HEK293 (cell line): ENCODE data around the gene KATNAL1.

Experiments used
- CTCF ChIA-PET: fragments of 350-600 bp; formaldehyde crosslinking; extraction: SDS; loops from one replicate; lab custom pipeline; 2021; ENCODE audit warnings: antibody characterized with exemption; lab: Yijun Ruan, JAX
- POLR2A ChIA-PET: fragments of 300-600 bp; formaldehyde crosslinking; extraction: SDS; loops from one replicate; lab custom pipeline; 2020; ENCODE audit warnings: antibody characterized with exemption, inconsistent platforms; lab: Yijun Ruan, JAX
- H3K27ac ChIP-seq: fragments of 200-500 bp; sonication (Bioruptor generic); 2 replicates; pipeline ENCODE4 v1.5.1; 2014; ENCODE audit warnings: low read depth, low read length, control low read depth, inconsistent platforms; ENCODE audit errors: extremely low read depth
- H3K36me3 ChIP-seq, 2 experiments: fragments of 200-500 bp in 1 of 2; sonication (Bioruptor generic) in 1 of 2; 1 replicate in 1 of 2; 2 replicates in 1 of 2; pipeline ENCODE4 v1.5.1; 2014 to 2017; ENCODE audit warnings: inconsistent platforms in 2 of 2, low read length in 2 of 2; ENCODE audit not compliant: control insufficient read depth in 2 of 2, insufficient read depth in 1 of 2
- H3K4me1 ChIP-seq: fragments of 200-500 bp; sonication (Bioruptor generic); 2 replicates; pipeline ENCODE4 v1.5.1; 2014; ENCODE audit warnings: mild to moderate bottlenecking, low read length, inconsistent platforms; ENCODE audit not compliant: control insufficient read depth, insufficient read depth
- H3K4me3 ChIP-seq: 2 replicates; pipeline ENCODE4 v1.5.1; 2011; ENCODE audit warnings: low read depth, mild to moderate bottlenecking, control low read depth, low read length, moderate library complexity
- H3K9me3 ChIP-seq: fragments of 200-500 bp; sonication (Bioruptor generic); 2 replicates; pipeline ENCODE4 v1.5.1; 2014; ENCODE audit warnings: low read depth, low read length, inconsistent platforms; ENCODE audit not compliant: control insufficient read depth, insufficient read depth
- CTCF ChIP-seq: fragments of 450-650 bp; formaldehyde crosslinking; IDR thresholded peaks from 2 replicates; pipeline ENCODE4 v1.5.1; 2016; ENCODE audit warnings: missing biosample characterization, missing genetic modification characterization
- FEZF1 ChIP-seq: fragments of 450-650 bp; formaldehyde crosslinking; IDR thresholded peaks from 2 replicates; pipeline ENCODE4 v1.5.1; 2016; ENCODE audit warnings: missing biosample characterization, missing genetic modification characterization
- GLI2 ChIP-seq: fragments of 450-650 bp; formaldehyde crosslinking; IDR thresholded peaks from 2 replicates; pipeline ENCODE4; 2017; ENCODE audit warnings: missing biosample characterization, missing genetic modification characterization, low read depth, borderline replicate concordance
- HIC1 ChIP-seq: fragments of 450-650 bp; formaldehyde crosslinking; IDR thresholded peaks from 2 replicates; pipeline ENCODE4 v1.5.1; 2016; ENCODE audit warnings: missing biosample characterization, missing genetic modification characterization
- MEIS1 ChIP-seq: sonication (generic); formaldehyde crosslinking; IDR thresholded peaks from 2 replicates; pipeline ENCODE4 v1.8.1; 2022; ENCODE audit warnings: missing genetic modification reagents, mild to moderate bottlenecking, borderline replicate concordance
- MZF1 ChIP-seq: fragments of 450-650 bp; formaldehyde crosslinking; IDR thresholded peaks from 2 replicates; pipeline ENCODE4 v1.5.1; 2017; ENCODE audit warnings: missing biosample characterization, missing genetic modification characterization, borderline replicate concordance
- PRDM6 ChIP-seq: fragments of 450-650 bp; formaldehyde crosslinking; IDR thresholded peaks from 2 replicates; pipeline ENCODE4 v1.5.1; 2017; ENCODE audit warnings: missing biosample characterization, missing genetic modification characterization
- ZBTB7A ChIP-seq: fragments of 450-650 bp; formaldehyde crosslinking; IDR thresholded peaks from 2 replicates; pipeline ENCODE4 v1.5.1; 2016; ENCODE audit warnings: low read depth, missing biosample characterization, missing genetic modification characterization
- ZFHX2 ChIP-seq: fragments of 450-650 bp; formaldehyde crosslinking; conservative IDR thresholded peaks from 2 replicates; pipeline ENCODE4 v1.5.1; 2016; ENCODE audit warnings: missing biosample characterization, missing genetic modification characterization
- ZNF146 ChIP-seq: fragments of 450-650 bp; formaldehyde crosslinking; IDR thresholded peaks from 2 replicates; pipeline ENCODE4 v1.5.1; 2016; ENCODE audit warnings: missing biosample characterization, missing genetic modification characterization
- ZNF18 ChIP-seq: fragments of 450-650 bp; formaldehyde crosslinking; IDR thresholded peaks from 2 replicates; pipeline ENCODE4 v1.5.1; 2016; ENCODE audit warnings: missing biosample characterization, missing genetic modification characterization
- ZNF239 ChIP-seq: fragments of 450-650 bp; formaldehyde crosslinking; IDR thresholded peaks from 2 replicates; pipeline ENCODE4 v1.5.1; 2016; ENCODE audit warnings: missing biosample characterization, missing genetic modification characterization
- ZNF423 ChIP-seq: fragments of 450-650 bp; formaldehyde crosslinking; IDR thresholded peaks from 2 replicates; pipeline ENCODE4 v1.5.1; 2016; ENCODE audit warnings: missing biosample characterization, missing genetic modification characterization
- ZNF426 ChIP-seq: fragments of 450-650 bp; formaldehyde crosslinking; IDR thresholded peaks from 2 replicates; pipeline ENCODE4 v1.5.1; 2017; ENCODE audit warnings: missing biosample characterization, missing genetic modification characterization, mild to moderate bottlenecking, inconsistent platforms, moderate library complexity
- ZNF48 ChIP-seq: fragments of 450-650 bp; formaldehyde crosslinking; IDR thresholded peaks from 2 replicates; pipeline ENCODE4 v1.5.1; 2016; ENCODE audit warnings: missing biosample characterization, missing genetic modification characterization
- ZNF510 ChIP-seq: fragments of 450-650 bp; formaldehyde crosslinking; IDR thresholded peaks from 2 replicates; pipeline ENCODE4 v1.5.1; 2018; ENCODE audit warnings: mild to moderate bottlenecking, missing genetic modification characterization, missing biosample characterization; ENCODE audit not compliant: insufficient replicate concordance
- ZNF548 ChIP-seq: fragments of 450-650 bp; formaldehyde crosslinking; IDR thresholded peaks from 2 replicates; pipeline ENCODE4 v1.5.1; 2016; ENCODE audit warnings: missing biosample characterization, missing genetic modification characterization
- ZNF549 ChIP-seq: fragments of 450-650 bp; IDR thresholded peaks from 2 replicates; pipeline ENCODE4 v1.5.1; 2018; ENCODE audit warnings: missing biosample characterization, missing genetic modification characterization, mild to moderate bottlenecking, inconsistent platforms, moderate library complexity
- ZNF558 ChIP-seq: fragments of 450-650 bp; formaldehyde crosslinking; IDR thresholded peaks from 2 replicates; pipeline ENCODE4 v1.5.1; 2016; ENCODE audit warnings: missing biosample characterization, missing genetic modification characterization
- ZNF561 ChIP-seq: fragments of 450-650 bp; IDR thresholded peaks from 2 replicates; pipeline ENCODE4 v1.5.1; 2018; ENCODE audit warnings: missing biosample characterization, missing genetic modification characterization, borderline replicate concordance
- ZNF585B ChIP-seq: fragments of 450-650 bp; formaldehyde crosslinking; IDR thresholded peaks from 2 replicates; pipeline ENCODE4 v1.5.1; 2016; ENCODE audit warnings: missing biosample characterization, missing genetic modification characterization
- ZNF777 ChIP-seq: fragments of 450-650 bp; formaldehyde crosslinking; IDR thresholded peaks from 2 replicates; pipeline ENCODE4 v1.5.1; 2017; ENCODE audit warnings: missing biosample characterization, missing genetic modification characterization, borderline replicate concordance
- ZNF830 ChIP-seq: fragments of 450-650 bp; IDR thresholded peaks from 2 replicates; pipeline ENCODE4 v1.5.0; 2018; ENCODE audit warnings: missing biosample characterization, missing genetic modification characterization, low read depth, mild to moderate bottlenecking, moderate library complexity
- TF ChIP-seq, protein P1 (sequence below): fragments of 450-650 bp; formaldehyde crosslinking; IDR thresholded peaks from 2 replicates; pipeline ENCODE4 v1.5.1; 2017; ENCODE audit warnings: missing biosample characterization, mild to moderate bottlenecking, missing genetic modification characterization, moderate library complexity
- TF ChIP-seq, protein P2 (sequence below): fragments of 450-650 bp; formaldehyde crosslinking; IDR thresholded peaks from 2 replicates; pipeline ENCODE4 v1.5.1; 2016; ENCODE audit warnings: missing biosample characterization, missing genetic modification characterization
- TF ChIP-seq, protein P3 (sequence below): fragments of 450-650 bp; formaldehyde crosslinking; IDR thresholded peaks from 2 replicates; pipeline ENCODE4 v1.5.1; 2016; ENCODE audit warnings: missing biosample characterization, missing genetic modification characterization

Gene KATNAL1

DNA sequence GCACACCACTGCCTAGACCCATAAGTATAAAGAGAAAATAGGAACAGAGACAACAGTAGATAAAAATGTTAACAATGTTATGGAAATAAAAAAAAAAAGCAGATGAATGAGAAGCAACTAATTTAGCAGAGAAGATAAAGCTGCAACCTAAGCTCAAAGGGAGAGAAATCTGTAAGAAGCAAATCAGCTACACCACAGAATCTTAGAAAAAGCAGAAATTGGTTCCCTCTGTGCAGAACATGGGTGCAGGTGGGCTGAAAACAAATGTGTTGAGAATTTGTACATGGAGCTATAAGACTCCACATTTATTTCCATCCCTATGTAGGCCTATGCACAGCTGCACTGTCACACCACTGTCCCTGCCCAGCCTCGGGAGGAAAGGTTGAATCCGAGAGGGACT, 44.8 kb upstream of the KATNAL1 start:
- no peaks in the 10 kb centered on the region for H3K9me3 ChIP-seq
- CTCF ChIA-PET, result interaction anchor here (0.7 to 1.2 kb wide), 2 partner anchors 10 to 207 kb away, joined by 4 to 5 read pairs; no protein-coding TSS in a partner anchor
- TF ChIP-seq MZF1 (tag by site-specific recombination) (no peak), ZNF561 (tag by site-specific recombination) (no peak), FEZF1 (tag by site-specific recombination) (no peak), ZNF426 (tag by site-specific recombination) (no peak), ZNF830 (tag by site-specific recombination) (no peak), ZNF549 (tag by site-specific recombination) (no peak), ZNF18 (tag by site-specific recombination) (no peak), HIC1 (tag by site-specific recombination) (no peak), ZNF558 (tag by site-specific recombination) (no peak), ZNF777 (tag by site-specific recombination) (no peak), ZNF548 (tag by site-specific recombination) (no peak), ZNF510 (no peak), MEIS1 (CRISPR knock-in tag) (no peak), ZNF585B (tag by site-specific recombination) (no peak)
- TF ChIP-seq, protein P1, sequence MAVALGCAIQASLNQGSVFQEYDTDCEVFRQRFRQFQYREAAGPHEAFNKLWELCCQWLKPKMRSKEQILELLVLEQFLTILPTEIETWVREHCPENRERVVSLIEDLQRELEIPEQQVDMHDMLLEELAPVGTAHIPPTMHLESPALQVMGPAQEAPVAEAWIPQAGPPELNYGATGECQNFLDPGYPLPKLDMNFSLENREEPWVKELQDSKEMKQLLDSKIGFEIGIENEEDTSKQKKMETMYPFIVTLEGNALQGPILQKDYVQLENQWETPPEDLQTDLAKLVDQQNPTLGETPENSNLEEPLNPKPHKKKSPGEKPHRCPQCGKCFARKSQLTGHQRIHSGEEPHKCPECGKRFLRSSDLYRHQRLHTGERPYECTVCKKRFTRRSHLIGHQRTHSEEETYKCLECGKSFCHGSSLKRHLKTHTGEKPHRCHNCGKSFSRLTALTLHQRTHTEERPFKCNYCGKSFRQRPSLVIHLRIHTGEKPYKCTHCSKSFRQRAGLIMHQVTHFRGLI (tag by site-specific recombination), result no peak
- TF ChIP-seq, protein P2, sequence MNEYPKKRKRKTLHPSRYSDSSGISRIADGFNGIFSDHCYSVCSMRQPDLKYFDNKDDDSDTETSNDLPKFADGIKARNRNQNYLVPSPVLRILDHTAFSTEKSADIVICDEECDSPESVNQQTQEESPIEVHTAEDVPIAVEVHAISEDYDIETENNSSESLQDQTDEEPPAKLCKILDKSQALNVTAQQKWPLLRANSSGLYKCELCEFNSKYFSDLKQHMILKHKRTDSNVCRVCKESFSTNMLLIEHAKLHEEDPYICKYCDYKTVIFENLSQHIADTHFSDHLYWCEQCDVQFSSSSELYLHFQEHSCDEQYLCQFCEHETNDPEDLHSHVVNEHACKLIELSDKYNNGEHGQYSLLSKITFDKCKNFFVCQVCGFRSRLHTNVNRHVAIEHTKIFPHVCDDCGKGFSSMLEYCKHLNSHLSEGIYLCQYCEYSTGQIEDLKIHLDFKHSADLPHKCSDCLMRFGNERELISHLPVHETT, result no peak
- TF ChIP-seq, all 188 proteins: peak for 0
- Histone ChIP-seq H3K4me1 (no peaks in the 10 kb centered on the region), H3K27ac (no peak overlapping the region), H3K4me3 (no peak overlapping the region), H3K36me3 (no peaks in the 10 kb centered on the region)
- POLR2A ChIA-PET, result no interaction called here

DNA sequence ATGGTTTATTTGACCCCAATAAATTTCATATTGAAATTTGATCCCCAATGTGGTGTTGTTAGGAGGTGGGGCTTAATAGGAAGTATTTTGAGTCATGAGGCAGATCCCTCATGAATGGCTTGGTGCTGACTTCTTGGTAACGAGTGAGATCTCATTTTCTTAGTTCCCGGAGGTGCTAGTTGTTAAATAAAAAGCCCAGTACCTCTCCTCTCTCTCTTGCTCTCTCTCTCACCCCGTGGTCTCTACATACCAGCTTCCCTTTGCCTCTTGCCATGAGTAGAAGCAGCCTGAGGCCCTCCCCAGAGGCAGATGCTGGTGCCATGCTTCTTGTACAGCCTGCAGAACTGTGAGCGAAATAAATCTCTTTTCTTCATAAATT, 39.4 kb upstream of the KATNAL1 start:
- ChIA-PET POLR2A (no interaction called here), CTCF (no interaction called here)
- H3K27ac ChIP-seq, result no peak overlapping the region
- TF ChIP-seq GLI2 (tag by site-specific recombination) (no peak), CTCF (tag by site-specific recombination) (no peak), ZNF146 (tag by site-specific recombination) (no peak), ZNF239 (no peak), ZNF423 (tag by site-specific recombination) (no peak), ZFHX2 (tag by site-specific recombination) (no peak), ZNF48 (tag by site-specific recombination) (no peak), PRDM6 (tag by site-specific recombination) (no peak), ZBTB7A (tag by site-specific recombination) (no peak)
- TF ChIP-seq, protein P3, sequence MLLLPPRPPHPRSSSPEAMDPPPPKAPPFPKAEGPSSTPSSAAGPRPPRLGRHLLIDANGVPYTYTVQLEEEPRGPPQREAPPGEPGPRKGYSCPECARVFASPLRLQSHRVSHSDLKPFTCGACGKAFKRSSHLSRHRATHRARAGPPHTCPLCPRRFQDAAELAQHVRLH (tag by site-specific recombination), result no peak

More for the DNA sequence above, 39.4 kb upstream of the KATNAL1 start:
- Histone ChIP-seq H3K4me1 (no peaks in the 10 kb centered on the region), H3K4me3 (no peak overlapping the region), H3K9me3 (no peaks in the 10 kb centered on the region), H3K36me3 (no peaks in the 10 kb centered on the region)
